SJSA1 (cell line): ENCODE data around the gene ZDHHC20. TPM values are rescaled to one million over a fixed set of nuclear protein-coding genes. Genes with fewer than 3 reads are reported as not detected.

Experiments used
- DNase-seq, 2 experiments: peaks; one replicate each; pipeline ENCODE4 v3.0.0-alpha.2; 2015 to 2020; ENCODE audit warnings: low spot score in 2 of 2, low read depth in 1 of 2
- H3K27ac ChIP-seq: fragments of 250-450 bp; sonication (Bioruptor Pico); 2 replicates; pipeline ENCODE4 v1.5.1; 2020; ENCODE audit warnings: mild to moderate bottlenecking, moderate library complexity
- H3K27me3 ChIP-seq: fragments of 250-450 bp; sonication (Bioruptor Pico); replicated peaks from 2 replicates; pipeline ENCODE4 v1.5.1; 2020; ENCODE audit warnings: mild to moderate bottlenecking, moderate library complexity
- H3K36me3 ChIP-seq: fragments of 250-450 bp; sonication (Bioruptor Pico); 2 replicates; pipeline ENCODE4 v1.5.1; 2020; ENCODE audit warnings: mild to moderate bottlenecking
- H3K4me1 ChIP-seq: fragments of 250-450 bp; sonication (Bioruptor Pico); replicated peaks from 2 replicates; pipeline ENCODE4 v1.6.1; 2021; ENCODE audit warnings: mild to moderate bottlenecking
- H3K4me3 ChIP-seq: fragments of 250-450 bp; sonication (Bioruptor Pico); 2 replicates; pipeline ENCODE4 v1.5.1; 2020; ENCODE audit warnings: mild to moderate bottlenecking
- H3K9me3 ChIP-seq: fragments of 250-450 bp; sonication (Bioruptor Pico); replicated peaks from 2 replicates; pipeline ENCODE4 v1.5.1; 2020; ENCODE audit warnings: mild to moderate bottlenecking
- total RNA-seq: library from RNA; depleted of rRNA; stranded (reverse); fragments of >200 nt; shearing (Covaris generic); gene quantifications from 2 replicates; pipeline ENCODE4 v1.2.3, GENCODE V29; 2014; rRNA removed

The ZDHHC20 gene
- total RNA-seq, result 44.5 and 67.6 TPM in 2 replicates

- Histone ChIP-seq H3K9me3 (peaks cover 4% of the 10 kb centered on the region), H3K4me1 (peaks cover 6% of the 10 kb centered on the region; the same call in 1 of the 2 replicates)
- DNase-seq, result peak; percentile 62 to 81
Measured at GRCh38 chr13:21458813-21459701, at the start of gene ZDHHC20. TSS of gene ZDHHC20 (minus strand) at chr13:21459303. CDS start at chr13:21459171, 132 bp downstream.

DNA sequence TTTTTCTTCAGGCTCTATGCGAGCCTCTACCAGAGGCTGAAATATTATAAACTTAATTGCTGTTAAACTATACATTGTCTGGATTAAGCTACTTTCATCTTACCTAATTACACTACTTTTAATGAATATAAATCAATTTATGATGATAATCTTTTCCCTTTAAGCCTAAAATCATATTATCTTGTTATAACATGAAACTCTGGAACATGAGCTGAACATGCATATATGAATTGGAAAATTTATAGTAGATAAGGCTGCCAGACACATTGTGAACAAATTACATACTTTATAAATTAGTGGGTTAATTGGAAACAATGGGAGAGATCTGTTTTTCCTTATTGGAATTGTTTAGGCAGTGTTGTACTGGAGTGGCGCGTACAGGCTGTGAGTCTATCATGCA lies 45.3 kb upstream of the ZDHHC20 start:
- H3K27me3 ChIP-seq, result no peaks in the 10 kb centered on the region
- no peak overlapping the region for H3K4me3 ChIP-seq
- no peak for DNase-seq
- H3K36me3 ChIP-seq, result peaks cover 4% of the 10 kb centered on the region
- H3K9me3 ChIP-seq, result no peaks in the 10 kb centered on the region
- no peaks in the 10 kb centered on the region for H3K4me1 ChIP-seq
- H3K27ac ChIP-seq, result no peak overlapping the region

More at GRCh38 chr13:21458813-21459701, at the start of gene ZDHHC20:
- Histone ChIP-seq H3K4me3 (peak within 1 kb of the TSS; percentile 100), H3K27ac (peak within 1 kb of the TSS; percentile 92), H3K27me3 (no peaks in the 10 kb centered on the region), H3K36me3 (peaks cover 6% of the 10 kb centered on the region)

GRCh38 chr13:21501686-21502085 lies 42.6 kb upstream of the ZDHHC20 start:
- Histone ChIP-seq H3K36me3 (peaks cover 4% of the 10 kb centered on the region; the same call in 1 of the 2 replicates), H3K27me3 (no peaks in the 10 kb centered on the region), H3K4me3 (no peak overlapping the region), H3K27ac (no peak overlapping the region), H3K4me1 (no peaks in the 10 kb centered on the region), H3K9me3 (no peaks in the 10 kb centered on the region)
- DNase-seq, result no peak

DNA sequence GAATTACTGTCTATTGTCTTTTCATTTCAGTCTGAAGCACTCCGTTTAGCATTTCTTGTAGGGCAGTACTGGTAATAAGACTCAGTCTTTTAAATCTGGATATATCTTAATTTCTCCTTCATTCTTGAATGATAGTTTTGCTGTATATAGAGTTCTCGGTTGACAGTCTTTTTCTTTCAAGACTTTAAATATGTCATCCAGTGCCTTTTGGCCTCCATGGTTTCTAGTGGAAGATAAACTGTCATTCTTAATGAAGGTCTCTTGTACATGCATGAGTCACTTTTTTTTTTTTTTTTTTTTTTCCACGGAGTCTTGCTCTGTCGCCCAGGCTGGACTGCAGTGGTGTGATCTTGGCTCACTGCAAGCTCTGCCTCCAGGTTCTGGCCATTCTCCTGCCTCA lies 27.2 kb upstream of the ZDHHC20 start:
- Histone ChIP-seq H3K27me3 (no peaks in the 10 kb centered on the region), H3K4me1 (peaks cover under 1% of the 10 kb centered on the region; the same call in 1 of the 2 replicates), H3K9me3 (no peaks in the 10 kb centered on the region), H3K4me3 (no peak overlapping the region), H3K27ac (no peak overlapping the region), H3K36me3 (no peaks in the 10 kb centered on the region)
- no peak for DNase-seq

DNA sequence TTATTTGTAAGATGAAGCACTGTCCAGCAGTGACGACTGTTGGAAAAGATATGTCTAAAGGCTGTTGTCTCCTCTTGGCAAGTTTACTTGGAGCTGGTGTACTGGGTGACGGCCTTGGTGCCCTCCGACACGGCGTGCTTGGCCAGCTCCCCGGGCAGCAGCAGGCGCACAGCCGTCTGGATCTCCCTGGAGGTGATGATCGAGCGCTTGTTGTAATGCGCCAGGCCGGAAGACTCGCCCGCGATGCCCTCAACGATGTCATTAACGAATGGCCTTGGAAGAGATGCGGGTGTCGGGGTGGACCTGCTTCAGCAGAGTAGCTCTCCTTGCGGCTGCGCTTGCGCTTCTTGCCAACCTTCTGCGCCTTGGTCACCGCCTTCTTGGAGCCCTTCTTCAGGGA lies 24.6 kb upstream of the ZDHHC20 start:
- Histone ChIP-seq H3K27me3 (no peaks in the 10 kb centered on the region), H3K27ac (no peak overlapping the region), H3K36me3 (no peaks in the 10 kb centered on the region), H3K9me3 (no peaks in the 10 kb centered on the region), H3K4me3 (no peak overlapping the region), H3K4me1 (peaks cover 3% of the 10 kb centered on the region; the same call in 1 of the 2 replicates)
- DNase-seq, result no peak

DNA sequence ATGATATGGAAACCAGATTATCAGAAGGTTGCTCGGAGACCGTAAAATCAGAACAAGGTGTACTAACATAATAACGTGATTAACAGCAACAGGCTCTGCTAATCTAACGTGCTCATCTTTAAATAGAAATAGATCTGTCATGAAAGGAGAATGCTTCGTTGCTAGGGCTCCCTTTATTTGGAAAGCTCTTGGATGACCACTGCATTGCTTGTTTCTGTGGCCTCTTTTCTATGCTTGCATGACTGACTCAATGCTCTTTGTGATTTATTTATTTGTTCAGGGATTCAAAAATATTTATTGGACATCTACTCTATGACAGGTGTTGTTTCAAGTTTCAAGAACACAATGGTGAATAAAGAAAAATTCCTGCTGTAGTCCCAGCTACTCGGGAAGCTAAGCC lies 22.3 kb upstream of the ZDHHC20 start:
- H3K27me3 ChIP-seq, result no peaks in the 10 kb centered on the region
- no peak overlapping the region for H3K4me3 ChIP-seq
- no peaks in the 10 kb centered on the region for H3K9me3 ChIP-seq
- H3K27ac ChIP-seq, result no peak overlapping the region
- peaks cover 9% of the 10 kb centered on the region for H3K4me1 ChIP-seq
- DNase-seq, result peak in 1 of 2 experiments; percentile 2
- H3K36me3 ChIP-seq, result no peaks in the 10 kb centered on the region

DNA sequence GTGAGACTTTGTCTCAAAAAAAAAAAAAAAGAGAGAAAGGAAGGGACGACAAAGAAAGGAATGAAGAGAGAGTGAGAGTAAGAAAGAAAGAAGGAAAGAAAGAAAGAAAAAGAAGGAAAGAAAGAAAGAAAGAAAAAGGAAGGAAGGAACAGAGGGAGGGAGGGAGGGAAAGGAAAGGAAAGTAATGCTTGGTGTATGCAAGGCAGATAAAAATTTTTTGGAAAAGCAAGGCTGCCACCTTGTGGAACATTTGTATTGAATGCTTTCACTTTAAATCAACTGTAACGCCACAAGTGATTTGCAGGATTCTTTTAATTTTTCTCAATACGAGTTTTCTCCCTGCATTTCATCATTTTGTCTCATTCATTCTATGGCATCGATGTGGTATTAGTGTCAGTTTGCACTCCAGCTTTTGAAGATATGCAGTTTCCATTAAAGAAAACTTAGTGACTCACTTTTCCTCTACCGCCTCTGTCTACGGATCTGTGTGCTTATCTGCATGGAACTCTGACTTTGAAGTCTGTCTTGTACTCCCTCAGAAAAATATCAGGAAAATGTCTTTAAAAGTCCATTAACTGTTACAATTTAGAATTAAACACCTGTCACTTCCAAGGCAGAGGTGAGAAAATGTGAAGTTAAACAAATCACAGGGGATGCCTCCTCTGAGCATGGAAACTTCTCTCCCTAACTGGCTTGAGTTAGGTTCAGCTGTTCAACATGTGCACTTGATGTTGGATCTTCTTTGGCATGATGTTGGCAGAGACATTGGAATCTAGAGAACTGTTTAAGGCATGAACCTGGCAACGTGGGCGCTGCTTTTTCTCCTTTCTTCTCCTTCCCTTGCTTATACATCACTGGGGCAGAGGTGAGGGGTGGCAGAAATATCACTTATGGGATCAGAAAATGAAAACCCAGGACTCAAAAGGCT lies 20.0 kb upstream of the ZDHHC20 start:
- Histone ChIP-seq H3K4me1 (peaks cover 9% of the 10 kb centered on the region), H3K27ac (no peak overlapping the region), H3K4me3 (no peak overlapping the region), H3K36me3 (no peaks in the 10 kb centered on the region), H3K27me3 (no peaks in the 10 kb centered on the region), H3K9me3 (no peaks in the 10 kb centered on the region)
- peak in 1 of 2 experiments; percentile 49 for DNase-seq

DNA sequence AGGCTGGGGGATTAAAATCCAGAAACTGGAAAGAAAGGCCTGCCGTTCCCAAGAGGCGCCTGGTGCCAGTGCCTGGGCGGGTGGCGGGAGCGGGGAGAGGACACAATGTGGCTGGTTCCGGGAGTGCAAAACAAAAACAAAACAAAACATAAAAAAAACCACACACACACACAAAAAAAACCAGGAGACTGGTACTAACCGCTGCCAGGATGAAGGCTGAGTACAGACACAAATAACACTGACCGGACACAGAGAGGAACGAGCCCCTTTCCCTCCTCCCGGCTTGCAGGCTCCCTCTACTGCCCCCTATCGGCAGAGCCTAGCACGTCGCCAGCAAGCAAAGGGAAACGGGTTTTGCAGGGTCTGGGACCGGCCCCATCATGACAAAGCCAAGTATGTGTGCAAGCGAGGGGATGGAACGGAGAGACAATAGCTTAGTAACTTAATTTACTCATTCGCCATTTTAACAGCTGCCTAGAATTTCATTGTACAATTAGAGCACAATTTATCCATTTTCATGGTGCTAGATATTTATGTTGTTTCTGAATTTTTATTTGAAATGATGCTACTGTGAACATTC lies 17.9 kb upstream of the ZDHHC20 start:
- Histone ChIP-seq H3K36me3 (no peaks in the 10 kb centered on the region), H3K4me3 (peak overlapping the region; percentile 11; the same call in 1 of the 2 replicates), H3K27me3 (no peaks in the 10 kb centered on the region), H3K4me1 (peaks cover 9% of the 10 kb centered on the region), H3K27ac (no peak overlapping the region), H3K9me3 (no peaks in the 10 kb centered on the region)
- DNase-seq, result peak; percentile 68 to 80

GRCh38 chr13:21475115-21475514 lies 16.0 kb upstream of the ZDHHC20 start:
- no peak overlapping the region for H3K27ac ChIP-seq
- H3K9me3 ChIP-seq, result no peaks in the 10 kb centered on the region
- H3K4me1 ChIP-seq, result peaks cover 5% of the 10 kb centered on the region; the same call in 1 of the 2 replicates
- H3K36me3 ChIP-seq, result no peaks in the 10 kb centered on the region
- no peaks in the 10 kb centered on the region for H3K27me3 ChIP-seq
- DNase-seq, result no peak
- no peak overlapping the region for H3K4me3 ChIP-seq

GRCh38 chr13:21470785-21471184 lies 11.7 kb upstream of the ZDHHC20 start:
- DNase-seq, result no peak
- Histone ChIP-seq H3K36me3 (no peaks in the 10 kb centered on the region), H3K27me3 (no peaks in the 10 kb centered on the region), H3K4me3 (no peak overlapping the region), H3K9me3 (no peaks in the 10 kb centered on the region), H3K4me1 (no peaks in the 10 kb centered on the region), H3K27ac (no peak overlapping the region)

DNA sequence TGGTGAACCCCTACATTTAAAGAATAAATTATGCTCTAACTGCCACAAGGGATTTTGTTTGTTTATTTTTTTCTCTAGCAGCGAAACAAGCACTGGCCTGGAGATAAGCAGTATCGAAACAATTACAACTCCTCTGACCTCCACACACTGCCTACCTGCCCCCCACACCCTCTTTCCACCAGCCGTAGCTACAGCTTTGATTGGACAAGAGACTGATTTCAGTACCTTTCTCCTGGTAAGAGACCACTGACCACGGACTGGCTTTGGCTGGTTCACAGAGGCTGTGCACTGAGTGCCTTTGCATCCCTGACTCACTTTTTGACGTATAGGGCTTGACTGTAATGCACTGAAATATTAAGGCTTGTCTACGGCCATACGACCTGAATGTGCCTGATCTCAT lies 7.4 kb upstream of the ZDHHC20 start:
- H3K9me3 ChIP-seq, result no peaks in the 10 kb centered on the region
- H3K27ac ChIP-seq, result no peak overlapping the region
- no peak overlapping the region for H3K4me3 ChIP-seq
- no peaks in the 10 kb centered on the region for H3K27me3 ChIP-seq
- DNase-seq, result no peak
- H3K36me3 ChIP-seq, result no peaks in the 10 kb centered on the region
- H3K4me1 ChIP-seq, result no peaks in the 10 kb centered on the region

DNA sequence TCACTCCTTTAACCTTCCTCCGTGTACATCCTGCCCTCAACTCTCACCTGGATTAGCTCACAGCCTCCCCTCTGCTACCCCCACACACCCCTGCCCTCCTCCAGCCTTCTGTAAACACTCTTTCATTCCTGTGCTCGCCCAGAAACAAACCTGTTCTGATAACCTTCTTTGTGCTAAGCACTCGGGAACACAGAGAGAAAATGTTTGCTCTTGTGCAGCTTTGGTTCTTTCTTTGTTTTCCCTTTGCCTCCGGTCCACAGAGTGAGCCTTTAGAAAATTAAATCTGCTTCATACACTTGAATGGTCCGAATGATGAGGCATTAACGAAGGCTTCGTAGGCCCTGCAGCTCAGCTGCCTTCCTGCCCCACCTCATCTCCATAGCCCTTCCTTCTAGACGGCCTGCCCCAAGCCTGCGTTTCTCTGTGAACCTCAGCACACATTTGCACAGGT lies 6.6 kb upstream of the ZDHHC20 start:
- no peak overlapping the region for H3K4me3 ChIP-seq
- H3K27ac ChIP-seq, result no peak overlapping the region
- H3K9me3 ChIP-seq, result no peaks in the 10 kb centered on the region
- H3K4me1 ChIP-seq, result no peaks in the 10 kb centered on the region
- no peaks in the 10 kb centered on the region for H3K36me3 ChIP-seq
- no peak for DNase-seq
- no peaks in the 10 kb centered on the region for H3K27me3 ChIP-seq

DNA sequence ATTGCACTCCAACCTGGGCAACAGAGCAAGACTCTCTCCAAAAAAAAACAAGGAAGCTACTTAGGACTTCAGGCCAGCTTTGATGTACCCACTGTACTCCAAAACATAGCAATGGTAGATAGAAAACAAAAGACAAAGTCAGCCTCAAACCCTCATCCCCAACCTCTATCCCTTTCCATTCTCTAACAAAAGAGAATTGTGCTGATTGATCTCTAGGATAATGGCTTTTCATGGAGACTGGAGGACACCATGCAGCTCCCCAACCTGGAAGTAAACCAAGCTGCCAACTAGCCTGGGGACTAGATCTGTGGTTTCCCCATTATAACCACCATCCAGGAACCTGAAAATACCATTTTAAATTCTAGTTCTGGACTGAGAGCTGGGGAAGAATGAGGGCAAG lies 4.3 kb upstream of the ZDHHC20 start:
- no peak overlapping the region for H3K4me3 ChIP-seq
- H3K4me1 ChIP-seq, result 0 out of 2 replicates have a peak, but pooled peaks cover 3% of the 10 kb centered on the region
- peaks cover 6% of the 10 kb centered on the region for H3K36me3 ChIP-seq
- H3K9me3 ChIP-seq, result peaks cover 4% of the 10 kb centered on the region
- no peak for DNase-seq
- no peaks in the 10 kb centered on the region for H3K27me3 ChIP-seq
- no peak overlapping the region for H3K27ac ChIP-seq
